GM12878 (cell line): ENCODE data around the gene KCNQ1OT1.

Experiments
- CTCF ChIP-seq, 3 experiments: IDR thresholded peaks in 2 of 3; conservative IDR thresholded peaks in 1 of 3; 2 replicates each; pipeline ENCODE4 v1.5.1; 2011; ENCODE audit warnings: low read depth in 3 of 3, low read length in 3 of 3, mild to moderate bottlenecking in 3 of 3, control low read depth in 2 of 3, moderate library complexity in 2 of 3, inconsistent platforms in 1 of 3, mixed read lengths in 1 of 3; ENCODE audit not compliant: control insufficient read depth in 2 of 3, insufficient read depth in 1 of 3; ENCODE audit errors: extremely low read depth in 1 of 3
- EP300 ChIP-seq, 2 experiments: fragments of 150-350 bp in 1 of 2; IDR thresholded peaks; 2 replicates each; pipeline ENCODE4 v1.6.1; 2011 to 2012; ENCODE audit warnings: low read depth in 2 of 2, low read length in 2 of 2, borderline replicate concordance in 1 of 2, improper control_type of control experiment in 1 of 2, inconsistent platforms in 1 of 2; ENCODE audit not compliant: control insufficient read depth in 1 of 2
- MEF2A ChIP-seq: IDR thresholded peaks from 2 replicates; pipeline ENCODE4 v1.6.1; 2011; ENCODE audit warnings: low read depth, mild to moderate bottlenecking, low read length, moderate library complexity; ENCODE audit not compliant: insufficient read depth
- POLR2AphosphoS5 ChIP-seq: IDR thresholded peaks from 2 replicates; pipeline ENCODE4 v1.6.1; 2011; ENCODE audit warnings: mild to moderate bottlenecking, low read length, inconsistent platforms
- RELA ChIP-seq: fragments of 450-650 bp; IDR thresholded peaks from 2 replicates; pipeline ENCODE4 v1.8.0; 2014; ENCODE audit warnings: borderline replicate concordance; ENCODE audit not compliant: partially characterized antibody
- SREBF1 ChIP-seq: IDR thresholded peaks from 2 replicates; pipeline ENCODE4 v1.6.1; 2012; ENCODE audit warnings: mild to moderate bottlenecking, low read length
- ZBTB40 ChIP-seq: fragments of 450-650 bp; IDR thresholded peaks from 2 replicates; pipeline ENCODE4 v1.6.1; 2016; ENCODE audit warnings: mild to moderate bottlenecking, moderate library complexity, borderline replicate concordance

- TF ChIP-seq CTCF (IDR thresholded peaks at IDR 0.05 in 2 of 3, conservative IDR thresholded peaks at IDR 0.05 in 1 of 3; ENCODE audit: control insufficient read depth in 2 of 3, extremely low read depth in 1 of 3, insufficient read depth in 1 of 3, low read depth in 3 of 3, low read length in 3 of 3) (no peak), RELA (no peak), MEF2A (no peak), POLR2AphosphoS5 (no peak), SREBF1 (no peak), ZBTB40 (no peak), EP300 (IDR thresholded peaks at IDR 0.05; ENCODE audit: borderline replicate concordance in 1 of 2, control insufficient read depth in 1 of 2, low read depth in 2 of 2, low read length in 2 of 2) (no peak)
Observed at GRCh38 chr11:2665526-2666400, 34.0 kb downstream of the KCNQ1OT1 start.
